Subcutaneous adipose tissue (tissue), 4 donors: ENCODE data around the gene FRAS1. TPM values are rescaled to one million over a fixed set of nuclear protein-coding genes. Genes with fewer than 3 reads are reported as not detected.

Source experiments
- CTCF ChIP-seq: fragments of 450-650 bp; IDR thresholded peaks from one replicate; pipeline ENCODE4 v1.5.1; 2016; ENCODE audit warnings: low read depth, mild to moderate bottlenecking, control low read depth, antibody characterized with exemption, moderate library complexity
- total RNA-seq, 4 donors: library from RNA; depleted of rRNA; stranded (reverse); fragments of >200 nt; gene quantifications; one replicate each; pipeline ENCODE4 v1.1.0, GENCODE V29; 2016

Gene FRAS1
- total RNA-seq, 4 donors from 2014 or later = 2.2 to 6.0 (median 3.6) TPM

GRCh38 chr4:78162342-78162741, 105.2 kb downstream of the FRAS1 start:
- no peak for TF ChIP-seq CTCF

GRCh38 chr4:78162821-78163220, 105.7 kb downstream of the FRAS1 start:
- no peak for TF ChIP-seq CTCF

GRCh38 chr4:78165758-78166157, 108.6 kb downstream of the FRAS1 start:
- no peak for TF ChIP-seq CTCF

- TF ChIP-seq CTCF = no peak
These were observed 109.5 kb downstream of the FRAS1 start for GRCh38 chr4:78166622-78167021.

- TF ChIP-seq CTCF = no peak
These were observed 110.4 kb downstream of the FRAS1 start for GRCh38 chr4:78167510-78167909.

- TF ChIP-seq CTCF = no peak
These were observed 110.9 kb downstream of the FRAS1 start for GRCh38 chr4:78168029-78168428.

- no peak for TF ChIP-seq CTCF
These were observed 112.6 kb downstream of the FRAS1 start for GRCh38 chr4:78169728-78170127.
